Subcutaneous adipose tissue (tissue), 4 donors: Measurements from ENCODE around the gene FLT1. TPM values are rescaled to one million over a fixed set of nuclear protein-coding genes. Genes with fewer than 3 reads are reported as not detected.

Source experiments
- CTCF ChIP-seq: fragments of 450-650 bp; IDR thresholded peaks from one replicate; pipeline ENCODE4 v1.5.1; 2016; ENCODE audit warnings: low read depth, mild to moderate bottlenecking, control low read depth, antibody characterized with exemption, moderate library complexity
- total RNA-seq, 4 donors: library from RNA; depleted of rRNA; stranded (reverse); fragments of >200 nt; gene quantifications; one replicate each; pipeline ENCODE4 v1.1.0, GENCODE V29; 2016

FLT1 gene
- total RNA-seq = 10 to 100 TPM; 29.9 to 89.5 (median 69.6) TPM

- no peak for TF ChIP-seq CTCF
These were observed at the start of gene FLT1 for GRCh38 chr13:28494778-28495537. Gene FLT1 (minus strand): TSS chr13:28495128. CDS start chr13:28494843, 285 bp downstream.

GRCh38 chr13:28544026-28544425 lies 49.1 kb upstream of the FLT1 start:
- TF ChIP-seq CTCF = no peak

GRCh38 chr13:28542804-28543203 lies 47.9 kb upstream of the FLT1 start:
- no peak for TF ChIP-seq CTCF

- TF ChIP-seq CTCF = no peak
These were observed 47.0 kb upstream of the FLT1 start for GRCh38 chr13:28541966-28542365.

GRCh38 chr13:28540612-28541011 lies 45.7 kb upstream of the FLT1 start:
- no peak for TF ChIP-seq CTCF

- no peak for TF ChIP-seq CTCF
These were observed 44.8 kb upstream of the FLT1 start for GRCh38 chr13:28539625-28540286.

GRCh38 chr13:28538932-28539331 lies 44.0 kb upstream of the FLT1 start:
- TF ChIP-seq CTCF = no peak
